Tongue (tissue), 2 donors: ENCODE data around the gene SP110. TPM values are rescaled to one million over a fixed set of nuclear protein-coding genes. Genes with fewer than 3 reads are reported as not detected.
"Not testable (repeated sequence)": the region's sequence is repeated elsewhere in the genome, so short reads cannot be mapped to it uniquely, and the experiment has no call there.

Experiments
- DNase-seq: peaks from one replicate; pipeline ENCODE4 v3.0.0-alpha.2; 2015
- total RNA-seq: library from RNA; depleted of rRNA; stranded (reverse); fragments of >200 nt; gene quantifications from one replicate; pipeline ENCODE4 v1.2.3, GENCODE V29; 2014

SP110 gene
- total RNA-seq, 1 donor from 2014 or later: 15.2 TPM

DNA sequence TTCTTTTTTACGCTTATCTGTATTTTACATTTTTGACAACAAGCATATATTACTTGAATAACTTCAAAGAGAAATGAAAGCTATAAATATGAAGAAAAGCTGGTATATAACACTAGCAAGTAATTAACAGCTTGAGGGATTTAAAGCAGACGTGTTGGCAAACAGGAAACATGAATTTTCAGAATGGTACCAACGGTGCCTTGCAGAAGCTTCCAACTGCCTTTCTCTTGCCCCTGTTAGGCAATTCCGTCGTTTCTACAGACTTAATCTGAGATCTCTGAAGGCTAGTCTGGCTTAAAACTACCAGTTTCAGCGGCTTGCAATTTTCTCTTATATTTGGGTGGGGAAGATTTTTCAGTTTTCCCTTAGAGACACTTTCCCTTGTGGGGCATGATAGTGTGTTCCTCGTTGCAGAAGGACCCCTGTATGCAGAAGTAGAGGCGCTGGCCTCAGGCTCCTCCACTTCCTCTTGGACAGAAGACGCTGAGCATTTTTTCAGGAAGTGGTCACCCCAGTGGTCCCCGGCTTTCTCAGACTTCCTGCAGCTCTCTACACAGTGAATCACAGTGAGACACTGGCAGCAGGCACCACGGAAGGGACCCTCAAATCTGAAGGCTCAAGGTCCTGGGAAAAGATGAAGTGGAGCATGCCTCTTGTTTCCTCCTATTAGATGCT is 94.9 kb downstream of the SP110 start:
- DNase-seq: no peak

DNA sequence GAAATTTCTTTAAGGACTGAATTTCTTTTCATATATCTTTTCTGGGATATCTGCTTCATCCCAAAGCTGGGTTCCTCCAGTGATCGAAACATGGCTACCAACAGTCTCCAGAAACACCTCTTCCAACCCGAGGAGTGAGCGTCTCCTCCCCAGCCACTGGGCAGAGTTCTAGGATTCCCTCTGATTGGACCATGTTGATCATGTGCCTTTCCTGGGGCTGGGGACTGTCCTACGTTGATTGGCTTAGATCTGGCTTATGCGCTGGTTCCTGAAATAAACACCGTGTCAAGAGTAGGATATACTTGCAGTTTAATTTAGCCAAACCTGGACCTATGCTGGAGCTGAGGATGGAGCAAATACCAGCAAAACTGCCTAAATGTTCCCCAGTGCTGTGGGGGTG is 95.5 kb downstream of the SP110 start:
- DNase-seq: no peak

DNA sequence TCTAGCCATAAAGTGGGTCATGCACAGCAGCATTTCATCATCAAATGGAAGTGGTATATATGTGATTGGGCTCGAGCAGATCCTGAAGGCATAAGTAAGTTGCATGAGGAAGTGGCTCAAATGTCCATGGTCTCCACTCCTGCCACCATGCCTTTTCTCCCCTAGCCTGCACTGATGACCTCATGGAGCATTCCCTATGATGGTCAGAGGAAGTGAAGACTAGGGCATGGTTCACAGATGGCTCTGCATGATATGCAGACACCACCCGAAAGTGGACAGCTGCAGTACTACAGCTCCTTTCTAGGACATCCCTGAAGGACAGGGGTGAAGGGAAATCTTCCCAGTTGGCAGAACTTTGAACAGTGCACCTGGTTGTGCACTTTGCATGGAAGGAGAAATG is 99.4 kb downstream of the SP110 start:
- not testable (repeated sequence) for DNase-seq

DNA sequence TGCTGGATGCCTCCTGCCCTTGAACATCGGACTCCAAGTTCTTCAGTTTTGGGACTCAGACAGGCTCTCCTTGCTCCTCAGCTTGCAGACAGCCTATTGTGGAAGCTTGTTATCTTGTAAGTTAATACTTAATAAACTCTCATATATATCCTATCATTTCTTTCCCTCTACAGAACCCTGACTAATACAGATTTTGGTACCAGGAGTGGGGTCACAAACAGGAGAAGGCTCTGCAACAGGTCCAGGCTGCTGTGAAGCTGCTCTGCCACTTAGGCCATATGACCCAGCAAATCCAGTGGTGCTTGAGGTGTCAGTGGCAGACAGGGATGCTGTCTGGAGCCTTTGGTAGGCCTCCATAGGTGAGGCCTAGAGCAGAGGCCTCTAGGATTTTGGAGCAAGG is 100.0 kb downstream of the SP110 start:
- not testable (repeated sequence) for DNase-seq

Other genes starting within 250 kb of the SP110 start
- gene SLC16A14, start 151.1 kb downstream of the SP110 start, total RNA-seq: 9.9 TPM
- 1.7 TPM for gene SP140, start 5.8 kb upstream of the SP110 start, total RNA-seq
- 6.7 TPM for gene SP140L, start 107.2 kb upstream of the SP110 start, total RNA-seq
- gene SP100, start 196.2 kb upstream of the SP110 start, total RNA-seq: 38.8 TPM